Measurements from ENCODE around the gene ARHGAP15. TPM values are rescaled to one million over a fixed set of nuclear protein-coding genes. Genes with fewer than 3 reads are reported as not detected.

Gene ARHGAP15
- total RNA-seq, 2 donors from 2014 or later = 11.0 to 11.8 TPM

DNA sequence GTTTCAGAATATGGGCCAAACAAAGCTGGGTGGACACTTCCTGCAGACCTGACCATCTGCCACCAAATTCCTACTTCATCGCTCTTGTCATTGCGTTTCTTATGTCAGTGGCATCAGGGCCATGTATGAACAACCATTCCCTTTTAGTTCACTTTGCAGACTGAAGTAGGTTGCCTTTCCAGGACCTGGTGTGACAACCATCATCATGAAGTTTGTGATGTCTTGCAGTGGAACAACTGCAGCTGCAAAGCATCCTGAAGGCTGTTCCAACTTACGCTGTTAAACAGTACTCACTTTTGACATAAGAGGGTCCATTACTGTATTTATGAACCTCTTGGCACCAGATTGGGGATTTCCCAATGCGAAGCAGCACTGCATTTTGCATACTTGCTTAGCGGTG is 511.6 kb downstream of the ARHGAP15 start:
- H3K36me3 ChIP-seq = no peaks in the 10 kb centered on the region
- no peak for TF ChIP-seq CTCF (IDR thresholded peaks at IDR 0.05)
- no peaks in the 10 kb centered on the region for H3K4me1 ChIP-seq (ENCODE audit: control insufficient read depth in 1 of 2, low read depth in 2 of 2)
- DNase-seq (ENCODE audit: low spot score) = no peak
- H3K4me3 ChIP-seq = no peak overlapping the region
- no peaks in the 10 kb centered on the region for H3K9me3 ChIP-seq
- no peak for ATAC-seq (ENCODE audit: insufficient number of reproducible peaks, low FRiP score, low read depth)
- no peak overlapping the region for H3K27ac ChIP-seq
- H3K27me3 ChIP-seq (replicated peaks; ENCODE audit: insufficient read depth) = no peaks in the 10 kb centered on the region

GRCh38 chr2:143645921-143646645 is 516.9 kb downstream of the ARHGAP15 start:
- Histone ChIP-seq H3K27ac (no peak overlapping the region), H3K4me3 (no peak overlapping the region), H3K36me3 (no peaks in the 10 kb centered on the region), H3K9me3 (no peaks in the 10 kb centered on the region), H3K4me1 (ENCODE audit: control insufficient read depth in 1 of 2, low read depth in 2 of 2) (no peaks in the 10 kb centered on the region), H3K27me3 (replicated peaks; ENCODE audit: insufficient read depth) (no peaks in the 10 kb centered on the region)
- no peak for DNase-seq (ENCODE audit: low spot score)
- TF ChIP-seq CTCF (IDR thresholded peaks at IDR 0.05) = no peak
- no peak for ATAC-seq (ENCODE audit: insufficient number of reproducible peaks, low FRiP score, low read depth)

- Histone ChIP-seq H3K27me3 (replicated peaks; ENCODE audit: insufficient read depth) (no peaks in the 10 kb centered on the region), H3K9me3 (no peaks in the 10 kb centered on the region), H3K27ac (no peak overlapping the region), H3K4me1 (ENCODE audit: control insufficient read depth in 1 of 2, low read depth in 2 of 2) (no peaks in the 10 kb centered on the region), H3K4me3 (no peak overlapping the region), H3K36me3 (no peaks in the 10 kb centered on the region)
- TF ChIP-seq CTCF (IDR thresholded peaks at IDR 0.05) = no peak
- DNase-seq (ENCODE audit: low spot score) = no peak
- ATAC-seq (ENCODE audit: insufficient number of reproducible peaks, low FRiP score, low read depth) = no peak
These were observed 520.1 kb downstream of the ARHGAP15 start for GRCh38 chr2:143649226-143649740.

- no peaks in the 10 kb centered on the region for H3K9me3 ChIP-seq
- no peaks in the 10 kb centered on the region for H3K36me3 ChIP-seq
- no peaks in the 10 kb centered on the region for H3K4me1 ChIP-seq (ENCODE audit: control insufficient read depth in 1 of 2, low read depth in 2 of 2)
- H3K27ac ChIP-seq = no peak overlapping the region
- TF ChIP-seq CTCF (IDR thresholded peaks at IDR 0.05) = no peak
- no peak for ATAC-seq (ENCODE audit: insufficient number of reproducible peaks, low FRiP score, low read depth)
- DNase-seq (ENCODE audit: low spot score) = no peak
- no peaks in the 10 kb centered on the region for H3K27me3 ChIP-seq (replicated peaks; ENCODE audit: insufficient read depth)
- no peak overlapping the region for H3K4me3 ChIP-seq
These were observed 523.5 kb downstream of the ARHGAP15 start for GRCh38 chr2:143652692-143653091.

DNA sequence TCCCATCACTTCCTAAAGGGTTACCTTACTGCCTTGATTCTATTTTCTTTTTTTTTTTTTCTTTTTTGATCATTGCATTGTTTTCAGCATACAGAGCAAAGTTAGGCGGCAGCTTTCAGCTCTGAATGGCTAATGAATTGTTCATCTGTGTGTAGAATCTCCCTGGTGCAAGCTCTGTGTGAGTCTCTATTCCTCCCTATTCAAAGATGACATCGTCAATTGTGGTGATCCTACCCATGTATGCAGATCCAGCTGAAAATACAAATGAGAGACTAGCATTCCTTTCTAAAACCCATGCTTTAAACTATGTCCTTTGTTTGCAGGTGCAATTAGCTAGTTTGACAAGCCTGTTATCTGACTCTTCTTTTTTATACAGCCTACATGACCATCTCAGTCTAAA is 539.0 kb downstream of the ARHGAP15 start:
- no peak overlapping the region for H3K27ac ChIP-seq
- DNase-seq (ENCODE audit: low spot score) (no peak), ATAC-seq (ENCODE audit: insufficient number of reproducible peaks, low FRiP score, low read depth) (no peak)
- no peaks in the 10 kb centered on the region for H3K9me3 ChIP-seq
- H3K27me3 ChIP-seq (replicated peaks; ENCODE audit: insufficient read depth) = no peaks in the 10 kb centered on the region
- no peak overlapping the region for H3K4me3 ChIP-seq
- H3K4me1 ChIP-seq (ENCODE audit: control insufficient read depth in 1 of 2, low read depth in 2 of 2) = no peaks in the 10 kb centered on the region
- H3K36me3 ChIP-seq = no peaks in the 10 kb centered on the region
- no peak for TF ChIP-seq CTCF (IDR thresholded peaks at IDR 0.05)

Data from thoracic aorta (tissue), 2 donors.